SKM-1 treated with dmso at 0.1 percent for 144 hours (cell line): ENCODE measurements around the gene KCNQ1OT1.

Experiments used
- DNase-seq: peaks from one replicate; lab custom pipeline; 2025; ENCODE audit not compliant: unreplicated experiment; lab: John Stamatoyannopoulos, UW

Gene KCNQ1OT1

DNA sequence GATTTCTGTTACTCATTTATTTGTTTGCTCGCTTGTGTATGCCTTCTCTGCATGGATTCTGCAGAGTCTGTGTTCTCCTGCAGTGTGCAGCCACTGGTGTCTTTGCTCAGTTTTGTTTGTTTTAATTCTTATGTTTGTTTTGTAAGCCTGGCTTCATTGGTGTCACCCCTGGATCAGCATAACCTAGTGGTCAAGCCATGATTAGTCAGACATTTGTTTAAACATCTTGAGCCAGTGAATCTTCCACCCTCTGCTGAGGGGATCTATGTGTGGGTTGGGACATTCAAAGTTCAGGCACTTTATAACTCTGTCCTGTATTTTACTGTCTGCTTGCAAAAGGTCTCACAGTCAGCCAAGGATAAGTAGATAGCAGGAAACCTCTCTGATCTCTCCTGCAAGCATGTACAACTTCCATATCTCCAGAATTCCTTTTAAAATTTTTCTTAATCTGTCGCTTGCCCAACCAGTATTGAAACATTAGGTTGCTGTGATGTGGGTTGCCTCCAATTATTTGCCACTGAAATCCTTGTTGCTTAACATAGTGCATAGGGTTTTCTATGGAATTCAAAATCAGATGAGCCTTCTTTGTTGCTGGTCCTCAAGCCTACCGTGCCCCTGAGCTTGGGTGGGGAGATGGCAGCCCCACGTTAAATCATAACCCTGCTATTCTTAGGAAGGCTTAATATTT lies 86.8 kb downstream of the KCNQ1OT1 start:
- DNase-seq, result no peak

DNA sequence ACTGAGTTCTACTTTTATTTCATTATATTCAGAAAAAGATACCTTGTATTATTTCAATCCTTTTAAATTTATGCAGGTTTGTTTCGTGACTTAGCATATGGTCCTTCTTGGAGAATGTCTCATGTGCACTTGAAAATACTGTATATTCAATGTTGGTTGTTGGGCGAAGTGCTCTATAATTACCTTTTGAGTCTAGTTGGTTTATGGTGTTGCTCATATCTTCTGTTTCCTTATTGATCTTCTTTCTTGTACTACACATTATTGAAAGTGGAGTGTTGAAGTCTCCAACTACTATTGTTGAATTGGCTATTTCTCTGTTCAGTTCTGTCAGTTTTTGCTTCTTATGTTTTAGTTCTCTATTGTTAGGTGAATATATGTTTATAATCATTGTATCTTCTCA lies 90.4 kb downstream of the KCNQ1OT1 start:
- no peak for DNase-seq

DNA sequence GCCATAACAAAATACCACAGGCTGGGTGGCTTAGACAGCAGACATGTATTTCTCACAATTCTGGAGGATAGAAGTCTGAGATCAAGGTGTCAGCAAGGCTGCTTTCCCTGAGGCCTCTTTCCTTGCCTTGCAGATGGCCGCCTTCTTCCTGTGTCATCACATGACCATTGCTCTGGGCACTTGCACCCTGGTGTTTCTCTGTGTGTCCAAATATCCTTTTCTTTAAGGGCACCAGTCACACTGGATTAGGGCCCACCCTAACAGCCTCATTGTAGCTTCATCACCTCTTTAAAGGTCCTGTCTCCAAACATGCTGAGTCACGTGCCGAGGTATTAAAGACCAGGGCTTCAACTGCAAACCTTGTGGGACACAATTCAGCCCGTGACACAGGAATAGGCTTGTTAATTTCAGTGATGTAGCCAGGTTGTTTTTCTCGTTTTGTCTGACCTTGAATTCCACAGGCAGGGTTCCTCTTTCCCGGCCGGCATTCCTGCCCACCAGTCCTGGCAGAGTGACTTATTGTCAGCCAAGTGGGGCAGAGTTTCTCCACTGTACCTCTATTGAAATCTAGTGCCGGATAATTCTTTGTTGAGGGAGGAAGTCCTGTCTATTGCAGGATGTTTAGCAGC lies 100.1 kb downstream of the KCNQ1OT1 start:
- DNase-seq, result no peak

DNA sequence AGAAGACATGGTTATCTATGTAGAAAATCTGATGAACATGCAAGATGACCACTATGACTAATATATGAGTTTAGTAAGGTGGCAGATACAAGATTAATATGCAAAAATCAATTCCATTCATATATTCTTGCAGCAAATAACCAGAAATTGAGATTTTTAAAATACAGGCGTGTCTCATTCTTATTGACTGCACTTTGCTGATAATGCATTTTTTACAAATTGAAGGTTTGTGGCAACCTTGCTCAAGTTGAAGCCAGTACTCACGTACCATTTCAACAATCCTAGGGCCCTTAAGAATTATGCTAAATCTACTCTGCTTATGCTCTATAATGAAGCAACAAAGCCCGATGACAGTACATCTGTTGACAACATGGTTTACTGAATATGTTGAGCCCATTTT lies 104.6 kb downstream of the KCNQ1OT1 start:
- DNase-seq, result no peak

DNA sequence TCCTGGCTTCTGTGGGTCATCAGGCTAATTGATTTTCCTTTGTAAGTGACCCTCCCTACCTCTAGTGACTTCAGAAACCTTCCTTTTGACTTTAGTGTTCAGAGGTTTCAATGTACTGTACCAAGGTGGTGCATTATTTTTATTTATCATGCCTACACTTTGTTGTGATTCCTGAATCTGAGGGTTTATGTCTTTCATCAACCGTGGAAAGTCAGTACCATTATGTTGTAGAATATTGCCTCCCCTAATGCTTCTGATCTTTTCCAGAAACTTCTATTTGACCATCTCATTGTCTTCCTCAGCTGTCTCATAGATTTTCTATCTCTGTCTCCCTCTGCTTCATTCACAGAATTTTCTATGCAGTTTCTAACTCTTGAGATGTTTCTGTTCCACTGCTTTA lies 105.5 kb downstream of the KCNQ1OT1 start:
- DNase-seq, result no peak

DNA sequence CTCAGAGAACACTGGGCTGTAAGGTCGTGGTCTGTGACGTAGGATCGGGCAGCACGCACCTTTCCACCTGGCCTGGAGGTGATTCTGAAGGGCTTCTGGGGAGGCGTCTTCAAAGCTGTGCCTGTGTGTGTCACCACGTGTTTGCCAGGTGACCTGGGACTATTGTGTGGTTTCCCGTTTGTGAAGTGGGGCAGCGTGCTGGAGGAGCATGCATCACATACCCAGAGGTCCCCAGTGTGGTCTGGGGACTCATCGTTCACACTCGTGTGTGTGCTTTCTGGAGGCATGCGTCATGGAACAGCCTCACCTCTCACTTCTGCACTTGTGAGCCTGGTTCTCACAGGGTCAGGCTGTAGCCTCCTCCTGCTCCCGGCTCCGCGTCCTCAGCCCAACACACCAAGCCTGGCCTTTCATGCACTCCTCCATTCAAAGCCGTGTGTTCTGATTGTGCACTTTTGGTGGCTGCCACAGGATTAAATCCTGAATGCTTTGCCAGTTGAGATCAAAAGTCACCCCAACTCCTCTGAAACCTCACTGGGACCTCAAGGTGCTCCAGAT lies 106.3 kb downstream of the KCNQ1OT1 start:
- no peak for DNase-seq

DNA sequence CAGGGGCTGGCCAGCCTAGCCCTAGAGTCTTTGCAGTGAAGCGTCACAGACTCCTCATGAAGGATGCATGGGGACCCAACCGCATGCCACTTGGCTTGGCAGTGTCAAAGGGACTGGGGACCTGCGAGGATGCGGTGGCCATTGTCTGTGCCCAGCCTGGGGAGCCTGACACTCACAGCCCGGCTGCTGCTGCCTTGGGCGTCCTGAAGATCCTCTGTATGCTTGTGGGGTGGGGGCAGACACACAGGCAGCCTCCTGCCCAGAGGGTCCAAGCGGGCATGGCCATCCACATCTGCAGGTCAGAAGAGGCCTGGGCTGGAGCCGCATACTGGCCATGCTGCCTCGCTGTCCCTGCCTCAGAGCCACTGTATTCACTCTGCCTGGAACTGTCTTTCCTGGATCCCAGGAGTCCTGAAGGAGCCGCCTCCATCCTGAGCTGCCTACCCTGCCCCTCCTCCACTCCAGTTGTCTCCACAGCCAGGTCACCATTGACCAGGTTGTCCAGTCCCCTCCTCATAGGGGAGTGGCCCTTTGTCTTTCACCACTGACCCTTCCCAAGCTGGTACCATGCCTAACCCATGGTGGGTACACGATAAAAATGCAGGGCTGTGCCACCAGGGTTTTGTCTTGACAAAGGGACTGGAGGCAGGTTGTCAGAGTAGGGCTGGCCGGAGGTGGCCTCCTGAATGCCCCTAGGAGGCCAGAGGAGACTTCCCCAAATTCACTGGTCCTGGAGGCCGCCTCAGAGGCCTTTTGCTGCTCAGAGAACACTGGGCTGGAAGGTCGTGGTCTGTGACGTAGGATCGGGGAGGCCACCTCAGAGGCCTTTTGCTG lies 107.0 kb downstream of the KCNQ1OT1 start:
- DNase-seq, result no peak

DNA sequence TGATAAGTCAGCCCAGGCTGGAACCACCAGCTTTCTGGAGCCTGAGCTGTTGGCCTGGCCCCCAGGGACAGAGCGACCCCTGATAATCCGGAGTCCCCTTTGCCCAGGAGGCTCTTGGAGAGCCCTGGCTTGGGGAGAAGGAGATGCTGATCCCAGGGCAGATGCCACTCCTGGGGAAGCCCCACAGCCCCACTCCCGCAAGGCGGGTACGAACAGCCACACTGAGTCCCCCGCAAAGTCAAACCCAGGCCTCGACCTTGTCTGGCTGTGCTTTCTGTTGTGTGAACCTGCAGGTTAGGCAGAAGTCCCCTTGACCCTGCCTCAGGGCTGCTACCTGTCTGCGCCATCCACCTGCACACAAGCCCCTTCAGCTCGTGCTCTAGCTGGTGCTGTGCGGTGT lies 108.0 kb downstream of the KCNQ1OT1 start:
- DNase-seq, result no peak

DNA sequence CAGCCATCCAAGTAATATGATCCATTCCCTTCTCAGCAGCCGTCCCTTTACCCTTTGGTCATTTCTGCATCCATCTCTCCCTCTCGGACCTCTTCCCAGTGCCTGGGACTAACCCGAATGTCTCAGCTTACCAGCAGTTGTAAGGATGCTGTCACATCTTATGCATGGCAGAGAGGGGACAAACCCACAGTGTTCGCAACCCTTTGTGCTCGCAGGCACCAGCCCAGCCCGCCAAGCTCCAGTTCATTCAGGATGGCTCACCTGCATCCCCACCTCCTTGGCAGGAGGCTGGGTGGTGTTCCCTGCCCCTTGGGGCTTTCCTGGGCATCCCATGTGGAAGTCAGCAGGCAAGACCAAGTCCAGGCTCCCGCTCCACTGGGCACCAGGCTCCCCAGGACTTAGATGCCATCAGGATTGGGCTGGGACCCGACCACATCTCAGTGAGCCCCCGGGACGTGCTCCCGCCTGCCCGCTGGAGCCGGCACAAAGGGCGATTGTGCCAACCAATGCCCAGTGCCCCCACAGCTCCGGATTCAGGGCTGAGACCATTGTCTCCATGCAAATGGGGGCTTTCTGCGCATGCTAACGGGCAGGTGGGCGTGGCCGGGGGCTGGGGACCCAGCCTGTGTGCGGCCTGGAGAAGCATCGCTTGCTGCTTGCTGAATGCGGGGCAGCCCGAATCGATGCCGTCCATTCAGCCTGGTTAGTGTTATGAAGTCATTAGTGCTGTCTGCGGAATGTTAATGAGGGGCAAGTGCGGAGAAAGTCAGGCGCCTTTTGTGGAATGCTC lies 108.6 kb downstream of the KCNQ1OT1 start:
- DNase-seq, result no peak

DNA sequence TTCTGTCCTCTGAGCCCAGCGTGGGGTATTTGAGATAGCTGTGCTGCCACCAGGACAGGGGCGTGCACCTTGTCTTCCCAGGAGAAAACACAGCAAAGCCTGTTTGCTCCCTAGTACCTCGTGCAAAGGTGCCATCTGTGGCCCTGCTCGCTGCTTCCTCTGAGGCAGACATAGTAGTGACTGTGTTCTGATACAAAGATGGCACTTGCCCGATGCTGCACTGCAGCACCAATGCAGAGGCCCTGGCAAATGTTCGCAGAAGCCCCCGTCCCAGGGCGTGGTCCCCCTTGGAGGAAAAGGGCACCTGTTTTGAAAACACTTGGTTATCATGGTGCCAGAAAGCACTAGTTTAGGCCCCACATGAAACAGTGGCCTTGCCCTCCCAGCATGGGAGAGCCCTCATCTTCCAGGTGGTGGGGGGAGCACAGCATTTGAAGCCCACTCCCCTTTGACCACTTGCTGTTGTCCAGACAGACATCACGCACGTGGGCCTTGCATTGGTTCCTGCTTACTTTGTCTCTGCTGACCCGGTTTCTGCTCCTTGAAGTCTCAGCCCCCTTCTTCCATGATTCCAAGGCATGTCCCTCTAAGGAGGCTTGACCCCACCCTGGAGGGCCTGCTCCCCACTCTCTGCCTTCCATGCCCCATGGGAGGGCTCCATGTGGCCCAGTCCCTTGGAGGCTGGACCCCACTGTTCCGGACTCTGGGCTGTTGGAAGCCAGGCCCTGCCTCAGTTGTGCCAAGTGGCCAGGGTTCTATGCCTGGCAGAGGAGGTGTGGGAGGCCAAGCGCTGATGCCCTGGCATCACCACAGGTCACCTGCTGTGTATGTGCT lies 109.4 kb downstream of the KCNQ1OT1 start:
- DNase-seq, result no peak

DNA sequence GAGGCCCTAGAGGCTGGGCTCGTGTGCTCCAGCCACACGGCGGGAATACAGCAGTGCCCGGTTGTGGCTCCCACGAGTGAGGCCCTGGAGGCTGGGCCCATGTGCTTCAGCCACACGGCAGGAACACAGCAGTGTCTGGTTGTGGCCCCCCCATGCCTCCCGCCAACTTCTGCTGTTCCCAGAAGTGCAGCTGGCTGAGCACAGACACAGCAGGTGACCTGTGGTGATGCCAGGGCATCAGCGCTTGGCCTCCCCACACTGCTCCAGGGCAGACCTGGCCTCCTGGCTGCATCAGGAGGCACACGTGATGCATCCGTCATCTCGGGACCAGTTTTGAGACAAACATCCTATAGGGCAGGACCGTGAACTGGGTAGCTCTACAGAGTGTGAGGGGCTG lies 110.3 kb downstream of the KCNQ1OT1 start:
- no peak for DNase-seq

DNA sequence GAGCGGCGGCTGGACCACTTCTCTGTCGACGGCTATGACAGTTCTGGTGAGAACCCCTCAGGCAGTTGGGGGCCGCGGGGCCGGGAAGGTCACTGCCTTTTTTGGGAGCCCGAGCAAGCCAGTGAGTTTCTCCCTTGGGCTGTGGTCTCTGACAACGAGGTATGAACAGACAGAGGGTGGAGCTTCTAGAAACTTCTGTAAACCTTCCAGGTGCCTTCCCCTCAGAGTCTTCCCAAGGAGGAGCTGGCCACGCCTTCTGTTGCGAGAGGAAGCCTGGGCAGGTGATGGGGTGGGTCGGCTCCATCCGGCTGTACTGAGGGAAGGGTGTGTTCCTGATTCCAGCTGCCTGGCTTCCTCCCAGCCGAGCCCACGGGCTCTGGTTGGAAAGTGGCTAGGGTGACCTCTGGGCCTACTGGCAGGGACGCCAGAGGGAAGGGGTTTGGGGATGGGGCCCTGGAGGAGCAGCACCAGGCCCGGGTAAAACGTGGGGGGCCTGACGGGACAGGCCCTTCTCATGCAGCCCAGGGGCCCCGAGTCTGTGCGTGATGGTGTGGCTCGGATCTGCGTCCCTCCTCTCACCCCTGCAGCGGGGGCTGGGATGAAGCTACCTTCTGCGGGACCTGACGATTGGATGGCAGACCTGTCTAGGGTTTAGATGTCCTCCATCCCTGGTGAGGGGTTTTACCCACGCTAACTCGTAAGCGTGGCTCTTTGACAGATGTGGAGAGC lies 110.8 kb downstream of the KCNQ1OT1 start:
- DNase-seq, result no peak

DNA sequence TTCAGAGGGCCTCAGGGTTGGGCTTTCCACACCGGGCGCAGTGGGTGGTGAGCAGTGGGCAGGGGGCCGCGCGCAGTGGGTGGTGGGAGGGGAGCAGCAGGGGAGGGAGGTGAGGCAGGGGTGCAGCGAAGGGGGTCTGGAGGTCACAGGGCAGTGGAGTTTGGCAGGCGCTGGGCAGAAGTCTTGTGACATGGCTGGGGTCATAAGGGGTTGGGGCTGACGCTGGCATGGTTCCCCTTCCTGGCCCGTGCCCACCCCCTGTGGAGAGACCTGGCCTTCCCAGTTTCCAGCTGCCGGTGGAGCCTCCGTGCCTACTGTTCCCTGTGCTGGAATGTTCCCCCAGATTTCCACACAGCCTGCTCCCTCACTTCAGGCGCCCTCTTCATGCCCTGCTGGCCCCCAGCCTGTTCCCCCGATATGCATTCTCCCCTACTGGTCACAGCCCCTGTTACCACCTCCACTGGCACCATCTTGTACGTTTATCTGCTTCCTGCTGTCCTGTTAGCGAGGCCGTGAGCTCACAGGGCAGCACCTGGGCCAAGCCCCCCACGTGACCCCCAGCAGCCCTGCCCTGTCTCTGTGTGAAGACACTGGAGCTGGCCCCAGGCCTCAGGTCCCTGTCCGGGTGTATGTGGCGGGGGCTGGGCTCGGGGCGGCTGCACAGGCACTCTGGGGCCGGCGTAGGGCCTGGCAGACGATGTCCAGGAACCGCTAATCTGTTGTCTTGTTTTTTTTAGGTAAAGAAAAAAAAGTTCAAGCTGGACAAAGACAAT lies 111.6 kb downstream of the KCNQ1OT1 start:
- no peak for DNase-seq

DNA sequence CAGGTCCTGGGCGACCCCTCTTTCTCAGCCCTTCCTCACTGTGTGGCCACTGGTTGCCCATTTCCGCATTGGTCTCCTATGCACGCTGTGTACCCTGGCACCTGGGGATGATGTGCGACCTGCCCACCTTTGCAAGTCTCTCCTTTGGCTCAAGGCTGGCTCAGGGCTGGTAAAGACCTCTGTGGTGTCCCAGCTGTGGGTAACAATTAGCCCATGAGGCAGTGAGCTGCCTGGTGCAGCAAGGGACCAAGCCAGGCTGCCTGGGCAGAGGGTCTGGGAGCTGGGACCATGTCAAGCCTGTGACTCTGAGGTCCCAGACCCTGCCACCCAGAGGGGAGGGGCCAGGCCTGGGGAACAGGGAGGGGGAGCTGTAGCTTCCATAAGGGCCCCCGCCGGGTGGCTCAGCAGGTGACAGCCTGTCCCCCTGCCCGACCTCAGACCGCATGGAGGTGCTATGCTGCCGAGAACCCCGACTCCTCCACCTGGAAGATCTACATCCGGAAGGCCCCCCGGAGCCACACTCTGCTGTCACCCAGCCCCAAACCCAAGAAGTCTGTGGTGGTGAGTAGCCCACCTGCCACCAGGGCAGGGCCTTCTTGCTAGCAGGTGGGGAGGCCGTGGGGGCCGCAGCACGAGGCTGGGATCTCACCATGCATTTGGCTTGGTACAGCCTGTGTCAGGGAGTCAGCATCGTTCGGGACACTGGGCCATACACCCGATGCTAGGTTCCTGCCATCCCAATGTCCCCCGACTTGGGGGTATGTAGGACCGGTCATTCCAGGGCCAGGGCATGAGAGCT lies 112.5 kb downstream of the KCNQ1OT1 start:
- DNase-seq, result no peak

DNA sequence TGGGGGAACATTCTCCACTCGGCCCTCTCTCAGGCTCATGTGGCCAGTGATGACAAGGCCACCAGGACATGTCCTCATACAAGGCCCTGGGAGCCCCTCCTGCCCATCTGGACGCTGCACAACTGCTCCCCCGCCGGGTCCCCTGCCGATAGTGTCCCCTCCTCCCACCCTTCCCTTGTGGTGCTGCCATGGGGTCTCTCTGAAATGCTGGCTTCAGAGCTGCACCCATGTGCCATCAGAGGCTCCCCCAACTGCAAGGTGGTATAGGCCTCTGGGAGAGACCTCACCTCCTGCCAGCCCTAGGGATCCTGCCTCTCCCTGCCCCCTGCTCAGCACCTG lies 113.0 kb downstream of the KCNQ1OT1 start:
- no peak for DNase-seq

DNA sequence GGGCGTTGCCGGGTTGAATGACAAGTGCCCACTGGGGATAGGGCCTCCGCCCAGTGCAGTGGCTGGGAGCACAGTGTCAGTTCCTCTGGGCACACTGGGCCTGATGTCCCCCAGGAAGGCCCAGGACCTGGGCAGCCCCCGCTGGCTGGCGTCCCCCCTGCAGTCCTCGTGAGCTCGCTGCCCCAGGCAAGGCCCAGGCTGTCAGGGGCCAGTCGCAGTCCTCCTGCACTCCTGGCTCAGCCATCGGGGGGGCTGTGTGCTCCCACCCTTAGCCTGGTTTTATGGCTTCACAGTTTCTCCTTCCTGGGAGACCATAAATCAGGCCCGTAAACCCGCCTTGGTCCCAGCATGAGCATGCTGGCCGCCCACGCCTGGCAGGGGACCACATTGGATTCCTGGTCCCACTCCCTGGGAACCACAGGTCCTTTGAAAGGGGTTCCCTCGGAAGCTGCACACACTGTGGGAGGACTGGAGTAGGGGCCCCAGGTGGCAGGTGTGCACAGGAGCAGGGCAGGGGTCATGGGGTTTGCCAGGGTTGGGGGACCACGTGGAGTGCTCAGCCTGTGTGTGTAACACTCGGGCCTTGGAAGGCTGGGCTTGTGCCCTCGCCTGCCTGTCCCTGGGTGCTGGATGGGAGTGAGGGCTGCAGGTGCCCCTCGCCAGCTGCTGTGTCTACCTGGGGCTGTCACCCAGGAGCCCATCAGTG lies 113.6 kb downstream of the KCNQ1OT1 start:
- no peak for DNase-seq

DNA sequence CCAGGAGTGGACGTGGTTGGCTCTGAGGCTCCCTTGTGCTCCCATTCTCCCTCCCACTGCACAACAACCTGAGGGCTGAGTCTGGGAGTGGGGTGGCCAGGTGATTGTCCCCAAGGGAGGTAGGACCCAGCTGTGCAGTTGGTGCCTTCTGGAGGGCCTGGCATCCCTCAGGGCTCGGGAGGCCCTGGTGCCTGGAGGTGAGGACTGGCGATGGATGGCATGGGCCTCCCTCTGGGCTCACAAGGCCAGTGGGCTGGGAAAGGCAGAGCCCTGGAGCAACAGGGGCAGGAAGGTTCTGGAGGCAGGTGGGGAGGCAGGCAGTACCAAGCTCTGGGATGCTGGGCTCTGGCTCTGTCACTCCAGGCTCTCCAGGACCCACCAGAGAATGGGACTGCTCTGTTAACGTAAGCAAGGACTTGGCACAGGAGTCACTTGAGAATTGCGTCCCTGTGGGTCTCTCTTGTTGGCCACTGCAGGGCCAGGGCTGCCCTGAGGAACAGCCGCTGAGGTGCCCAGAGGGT lies 114.2 kb downstream of the KCNQ1OT1 start:
- no peak for DNase-seq
